OCI-LY7 (cell line): ENCODE data around the gene LY6G5C. TPM values are rescaled to one million over a fixed set of nuclear protein-coding genes. Genes with fewer than 3 reads are reported as not detected.

Source experiments
- BruUV-seq: library from RNA; stranded (reverse); fragments of 400-500 nt; replicated peaks from 2 replicates; lab custom pipeline; 2021; lab: Mats Ljungman, UMichigan
- CTCF ChIA-PET: fragments of 300-600 bp; sonication (Branson Sonifier 250); formaldehyde crosslinking; loops from one replicate; lab custom pipeline; 2022; ENCODE audit warnings: antibody characterized with exemption; ENCODE audit not compliant: unreplicated experiment; lab: Charles Lee
- POLR2A ChIA-PET: fragments of 300-600 bp; sonication (Branson Sonifier 250); formaldehyde crosslinking; loops from one replicate; lab custom pipeline; 2022; ENCODE audit warnings: antibody characterized with exemption; lab: Charles Lee
- DNase-seq: peaks from one replicate; pipeline ENCODE4 v3.0.0-alpha.2; 2015; ENCODE audit warnings: low spot score
- H2AFZ ChIP-seq: fragments of 200-600 bp; sonication (generic), shearing (Covaris generic); 2 replicates; pipeline ENCODE4 v1.6.1; 2014; ENCODE audit warnings: mild to moderate bottlenecking, antibody characterized with exemption, low read length, moderate library complexity
- H3K27ac ChIP-seq: fragments of 200-600 bp; sonication (generic); 2 replicates; pipeline ENCODE4 v1.5.1; 2014; ENCODE audit warnings: mixed run types, low read depth, mild to moderate bottlenecking, moderate library complexity, low read length, inconsistent platforms; ENCODE audit not compliant: poor library complexity, severe bottlenecking
- H3K36me3 ChIP-seq: fragments of 200-600 bp; sonication (generic); 2 replicates; pipeline ENCODE4 v1.6.1; 2014; ENCODE audit warnings: mild to moderate bottlenecking, antibody characterized with exemption, low read length, moderate library complexity, mixed read lengths; ENCODE audit not compliant: insufficient read depth
- H3K4me1 ChIP-seq: fragments of 200-600 bp; sonication (generic); 2 replicates; pipeline ENCODE4 v1.5.1; 2014; ENCODE audit warnings: mild to moderate bottlenecking, low read length; ENCODE audit not compliant: insufficient read depth, poor library complexity, severe bottlenecking
- H3K4me2 ChIP-seq: fragments of 200-600 bp; sonication (generic); 2 replicates; pipeline ENCODE4 v1.6.1; 2014; ENCODE audit warnings: mild to moderate bottlenecking, low read length
- H3K4me3 ChIP-seq: fragments of 200-600 bp; sonication (generic); 2 replicates; pipeline ENCODE4 v1.5.1; 2014; ENCODE audit warnings: mild to moderate bottlenecking, low read depth, low read length; ENCODE audit not compliant: poor library complexity, severe bottlenecking
- H3K79me2 ChIP-seq: fragments of 200-600 bp; sonication (generic); 2 replicates; pipeline ENCODE4 v1.6.1; 2016; ENCODE audit warnings: low read depth, mild to moderate bottlenecking, low read length, moderate library complexity, mixed read lengths; ENCODE audit not compliant: insufficient read depth
- H3K9me2 ChIP-seq: fragments of 200-600 bp; sonication (generic); 2 replicates; pipeline ENCODE4 v1.6.1; 2016; ENCODE audit warnings: mild to moderate bottlenecking, low read length, mixed read lengths; ENCODE audit not compliant: insufficient read depth
- H3K9me3 ChIP-seq: fragments of 200-600 bp; sonication (generic); 2 replicates; pipeline ENCODE4 v1.6.1; 2014; ENCODE audit warnings: mild to moderate bottlenecking, mixed run types, low read length, mixed read lengths
- H4K20me1 ChIP-seq: fragments of 200-600 bp; sonication (generic); 2 replicates; pipeline ENCODE4 v1.6.1; 2014; ENCODE audit warnings: mild to moderate bottlenecking, antibody characterized with exemption, low read length, moderate library complexity, mixed read lengths; ENCODE audit not compliant: insufficient read depth
- EZH2phosphoT487 ChIP-seq: fragments of 200-600 bp; sonication (generic); IDR thresholded peaks from 2 replicates; pipeline ENCODE4 v1.6.1; 2018; ENCODE audit warnings: low read depth, borderline replicate concordance, mild to moderate bottlenecking, mixed run types, antibody characterized with exemption, low read length, moderate library complexity, mixed read lengths
- intact Hi-C: fragments of 100-400 bp; cut with micrococcal nuclease; formaldehyde crosslinking; loops from one replicate; pipeline ENCODE4 v1.10.0; 2022; ENCODE audit not compliant: unreplicated experiment
- total RNA-seq, 2 experiments: library from RNA; depleted of rRNA in 1 of 2; stranded (reverse); fragments of >200 nt in 1 of 2; shearing (Covaris generic) in 1 of 2; gene quantifications; 2 replicates each; pipeline ENCODE4 v1.2.3, GENCODE V29; 2014 to 2022
- TF ChIP-seq, protein P1 (sequence below): fragments of 200-600 bp; sonication (generic); conservative IDR thresholded peaks from 2 replicates; pipeline ENCODE4 v1.5.1; 2014; ENCODE audit warnings: mild to moderate bottlenecking, antibody characterized with exemption, low read length, moderate library complexity, mixed read lengths

Gene LY6G5C
- total RNA-seq, 2 experiments from 2014 or later, result 1.8 to 3.5 TPM

DNA sequence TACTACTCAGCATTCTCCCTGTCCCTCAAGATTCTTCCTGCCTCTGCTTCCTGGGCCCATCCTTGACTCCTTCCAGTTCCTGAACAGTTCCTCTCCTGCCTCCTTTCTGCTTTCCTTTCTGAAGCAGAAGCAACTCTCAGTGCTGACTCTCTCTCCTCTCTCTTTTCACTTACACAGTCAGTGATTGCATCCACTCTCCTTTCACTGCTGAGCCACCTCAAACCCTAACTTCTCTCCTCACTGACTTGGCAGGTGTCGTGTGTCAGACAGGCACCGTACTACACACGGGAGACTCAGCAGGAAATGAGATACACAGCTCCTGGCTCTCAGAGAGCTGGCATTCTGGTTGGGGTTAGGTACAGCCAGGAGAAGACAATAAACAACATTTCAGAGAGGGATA, 16.7 kb upstream of the LY6G5C start:
- intact Hi-C loops, result no loop called here

DNA sequence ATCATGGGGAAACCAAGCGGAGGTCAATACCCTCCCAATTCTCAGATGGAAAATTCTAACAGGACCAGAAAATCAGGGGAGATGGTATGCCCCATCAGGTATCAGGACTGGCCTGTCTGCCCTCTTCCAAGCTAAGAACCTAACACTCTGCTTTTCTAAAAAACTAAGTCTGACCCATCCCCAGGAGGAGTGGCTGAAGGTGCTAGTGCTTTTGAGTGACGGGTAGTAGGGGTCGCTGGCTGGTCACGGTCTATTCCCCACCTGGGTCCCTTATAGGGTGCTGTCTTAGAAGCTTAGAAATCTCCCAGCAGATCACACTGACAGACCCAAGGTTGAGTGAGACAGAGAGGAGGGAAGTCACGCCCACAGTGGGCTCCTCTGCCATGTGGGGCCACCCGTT, 12.7 kb upstream of the LY6G5C start:
- Histone ChIP-seq H3K27ac (no peak overlapping the region), H3K36me3 (peaks cover 71% of the 10 kb centered on the region), H3K4me1 (peaks cover 12% of the 10 kb centered on the region), H3K4me3 (no peak overlapping the region), H3K9me3 (no peaks in the 10 kb centered on the region), H3K9me2 (no peaks in the 10 kb centered on the region), H3K4me2 (no peak overlapping the region), H4K20me1 (no peaks in the 10 kb centered on the region), H2AFZ (no peak overlapping the region), H3K79me2 (no peaks in the 10 kb centered on the region)
- POLR2A ChIA-PET, result interaction anchor here (0.6 kb wide), 1 partner anchor 21 kb away, joined by 3 read pairs; no protein-coding TSS in a partner anchor
- intact Hi-C loops, result no loop called here
- CTCF ChIA-PET, result interaction anchor here (0.6 kb wide), 1 partner anchor 356 kb away, joined by 3 read pairs; no protein-coding TSS in a partner anchor
- TF ChIP-seq, protein P1, sequence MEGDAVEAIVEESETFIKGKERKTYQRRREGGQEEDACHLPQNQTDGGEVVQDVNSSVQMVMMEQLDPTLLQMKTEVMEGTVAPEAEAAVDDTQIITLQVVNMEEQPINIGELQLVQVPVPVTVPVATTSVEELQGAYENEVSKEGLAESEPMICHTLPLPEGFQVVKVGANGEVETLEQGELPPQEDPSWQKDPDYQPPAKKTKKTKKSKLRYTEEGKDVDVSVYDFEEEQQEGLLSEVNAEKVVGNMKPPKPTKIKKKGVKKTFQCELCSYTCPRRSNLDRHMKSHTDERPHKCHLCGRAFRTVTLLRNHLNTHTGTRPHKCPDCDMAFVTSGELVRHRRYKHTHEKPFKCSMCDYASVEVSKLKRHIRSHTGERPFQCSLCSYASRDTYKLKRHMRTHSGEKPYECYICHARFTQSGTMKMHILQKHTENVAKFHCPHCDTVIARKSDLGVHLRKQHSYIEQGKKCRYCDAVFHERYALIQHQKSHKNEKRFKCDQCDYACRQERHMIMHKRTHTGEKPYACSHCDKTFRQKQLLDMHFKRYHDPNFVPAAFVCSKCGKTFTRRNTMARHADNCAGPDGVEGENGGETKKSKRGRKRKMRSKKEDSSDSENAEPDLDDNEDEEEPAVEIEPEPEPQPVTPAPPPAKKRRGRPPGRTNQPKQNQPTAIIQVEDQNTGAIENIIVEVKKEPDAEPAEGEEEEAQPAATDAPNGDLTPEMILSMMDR, result no peak
- no peak for TF ChIP-seq EZH2phosphoT487
- DNase-seq, result no peak
- no TSS peak for BruUV-seq

More for the DNA sequence above, 16.7 kb upstream of the LY6G5C start:
- BruUV-seq, result no TSS peak
- ChIA-PET CTCF (no interaction called here), POLR2A (no interaction called here)
- peaks cover 11% of the 10 kb centered on the region; the same call in 1 of the 2 replicates for H3K79me2 ChIP-seq
- H3K9me3 ChIP-seq, result no peaks in the 10 kb centered on the region
- H2AFZ ChIP-seq, result no peak overlapping the region
- no peak overlapping the region for H3K4me3 ChIP-seq
- H4K20me1 ChIP-seq, result no peaks in the 10 kb centered on the region
- no peaks in the 10 kb centered on the region for H3K9me2 ChIP-seq
- no peak for DNase-seq
- peaks cover 15% of the 10 kb centered on the region for H3K4me1 ChIP-seq
- TF ChIP-seq EZH2phosphoT487, result no peak
- TF ChIP-seq, protein P1, result no peak
- peaks cover 51% of the 10 kb centered on the region for H3K36me3 ChIP-seq
- no peak overlapping the region for H3K27ac ChIP-seq
- H3K4me2 ChIP-seq, result no peak overlapping the region

DNA sequence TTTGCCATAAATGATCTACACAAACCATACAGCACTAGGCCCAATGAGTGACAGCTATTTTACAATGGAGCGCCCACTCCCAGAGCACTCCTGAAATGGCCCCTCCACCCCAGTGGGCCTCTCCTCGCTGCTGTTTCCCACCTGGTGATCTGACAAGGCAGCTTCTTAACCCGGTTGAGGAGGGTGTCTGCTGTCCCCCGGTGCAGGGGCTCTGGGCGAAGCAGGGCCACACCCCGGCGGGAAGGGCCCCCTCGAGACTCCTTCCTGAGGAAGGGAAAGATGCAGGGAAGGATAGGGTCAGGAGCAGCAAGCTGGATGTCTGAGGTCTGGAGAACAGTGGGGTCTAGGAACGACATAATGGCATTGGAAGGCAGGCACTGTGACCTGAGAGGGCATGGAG, 12.0 kb upstream of the LY6G5C start:
- Histone ChIP-seq H3K9me3 (no peaks in the 10 kb centered on the region), H3K4me1 (peaks cover 12% of the 10 kb centered on the region), H4K20me1 (no peaks in the 10 kb centered on the region), H3K79me2 (no peaks in the 10 kb centered on the region), H3K27ac (no peak overlapping the region), H3K4me3 (no peak overlapping the region), H3K4me2 (no peak overlapping the region), H2AFZ (no peak overlapping the region), H3K36me3 (peaks cover 78% of the 10 kb centered on the region), H3K9me2 (no peaks in the 10 kb centered on the region)
- ChIA-PET POLR2A (no interaction called here), CTCF (no interaction called here)
- DNase-seq, result no peak
- no peak for TF ChIP-seq EZH2phosphoT487
- TF ChIP-seq, protein P1, result no peak
- intact Hi-C loops, result no loop called here
- no TSS peak for BruUV-seq
